NCI-H446 (cell line): ENCODE measurements around the gene SEMA4A.
"Not testable (repeated sequence)": the region's sequence is repeated elsewhere in the genome, so short reads cannot be mapped to it uniquely, and the experiment has no call there.

Source experiments
- DNase-seq, 2 experiments: peaks; one replicate each; lab custom pipeline; 2025; lab: John Stamatoyannopoulos, UW

The SEMA4A gene

GRCh38 chr1:156119503-156120209 is 33.7 kb upstream of the SEMA4A start:
- peak in 1 of 2 experiments; percentile 54 for DNase-seq

GRCh38 chr1:156120318-156120717 is 33.1 kb upstream of the SEMA4A start:
- no peak for DNase-seq

GRCh38 chr1:156121005-156121404 is 32.4 kb upstream of the SEMA4A start:
- not testable (repeated sequence) for DNase-seq

GRCh38 chr1:156121457-156121856 is 31.9 kb upstream of the SEMA4A start:
- DNase-seq = no peak

- no peak for DNase-seq
Observed at GRCh38 chr1:156122086-156122485, 31.3 kb upstream of the SEMA4A start.

- peak; percentile 24 to 72 for DNase-seq
Observed at GRCh38 chr1:156122519-156123355, 30.6 kb upstream of the SEMA4A start.

GRCh38 chr1:156123356-156124196 is 29.8 kb upstream of the SEMA4A start:
- DNase-seq = peak; percentile 94 to 97

- no peak for DNase-seq
Observed at GRCh38 chr1:156124557-156125483, 28.6 kb upstream of the SEMA4A start.

- not testable (repeated sequence) for DNase-seq
Observed at GRCh38 chr1:156125544-156125943, 27.8 kb upstream of the SEMA4A start.

- peak; percentile 53 to 63 for DNase-seq
Observed at GRCh38 chr1:156126043-156126629, 27.2 kb upstream of the SEMA4A start.

- DNase-seq = no peak
Observed at GRCh38 chr1:156126630-156127534, 26.5 kb upstream of the SEMA4A start.

- DNase-seq = no peak
Observed at GRCh38 chr1:156128308-156128653, 25.1 kb upstream of the SEMA4A start.

GRCh38 chr1:156128654-156129597 is 24.5 kb upstream of the SEMA4A start:
- peak in 1 of 2 experiments; percentile 57 for DNase-seq

- peak; percentile 82 to 87 for DNase-seq
Observed at GRCh38 chr1:156129687-156130577, 23.5 kb upstream of the SEMA4A start.

GRCh38 chr1:156130578-156130942 is 22.8 kb upstream of the SEMA4A start:
- no peak for DNase-seq

- no peak for DNase-seq
Observed at GRCh38 chr1:156134716-156135435, 18.5 kb upstream of the SEMA4A start.
